Tibial nerve (tissue), 4 donors: ENCODE data around the gene DUSP14.

Experiments used
- CTCF ChIP-seq, 5 experiments: fragments of 200-600 bp in 3 of 5; fragments of 450-650 bp in 2 of 5; sonication (generic) in 3 of 5; IDR thresholded peaks; one replicate each; pipeline ENCODE4 v1.5.1; 2016 to 2019; ENCODE audit warnings: antibody characterized with exemption in 5 of 5, mild to moderate bottlenecking in 3 of 5, moderate library complexity in 2 of 5
- EP300 ChIP-seq, 2 donors: sonication (generic); formaldehyde crosslinking; IDR thresholded peaks; one replicate each; pipeline ENCODE4 v1.6.1; 2017; ENCODE audit warnings: antibody characterized with exemption in 2 of 2, mild to moderate bottlenecking in 1 of 2
- POLR2A ChIP-seq, 2 donors: fragments of 450-650 bp; IDR thresholded peaks; one replicate each; pipeline ENCODE4 v1.6.1; 2017; ENCODE audit warnings: antibody characterized with exemption in 2 of 2, mild to moderate bottlenecking in 2 of 2, moderate library complexity in 2 of 2

DNA sequence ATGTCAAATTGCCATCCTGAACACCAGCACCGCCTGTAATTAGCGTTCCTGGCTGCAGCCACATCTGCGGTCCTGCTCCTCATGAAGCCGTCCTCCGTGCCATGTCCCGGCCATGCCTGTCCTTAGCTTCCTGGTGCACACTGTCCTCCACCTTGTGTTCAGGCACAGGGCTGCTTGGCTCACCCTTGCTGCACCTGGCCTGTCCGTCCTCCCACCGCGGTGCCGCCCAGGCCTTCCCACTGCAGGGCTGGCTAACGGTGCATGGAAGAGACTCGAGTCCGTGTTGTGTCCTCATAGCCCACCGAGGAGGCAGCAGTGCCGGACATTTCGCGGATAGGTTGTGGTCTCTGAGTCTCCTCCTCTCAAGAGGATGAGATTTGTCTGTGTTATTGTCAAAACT lies 20.4 kb downstream of the DUSP14 start:
- TF ChIP-seq CTCF (IDR thresholded peaks at IDR 0.05): no peak
- no peak for TF ChIP-seq POLR2A (IDR thresholded peaks at IDR 0.05)
- TF ChIP-seq EP300 (IDR thresholded peaks at IDR 0.05): no peak
